CD14-positive monocyte (primary cell): ENCODE data around the gene SLC35F1. TPM values are rescaled to one million over a fixed set of nuclear protein-coding genes. Genes with fewer than 3 reads are reported as not detected.

Experiments
- DNase-seq, 3 donors: peaks; one replicate each; pipeline ENCODE4 v3.0.0-alpha.2; 2011 to 2022
- H2AFZ ChIP-seq: 2 replicates; pipeline ENCODE4 v1.6.0; 2012; ENCODE audit warnings: mild to moderate bottlenecking, low read depth, low read length, inconsistent platforms; ENCODE audit not compliant: insufficient read depth, poor library complexity, severe bottlenecking
- H3K27ac ChIP-seq, 2 donors: 1 replicate in 1 of 2; 2 replicates in 1 of 2; pipeline ENCODE4 v1.5.1; 2012 to 2013; ENCODE audit warnings: low read length in 2 of 2, control low read depth in 1 of 2, inconsistent platforms in 1 of 2, low read depth in 1 of 2, mild to moderate bottlenecking in 1 of 2
- H3K27me3 ChIP-seq, 2 donors: one replicate each; pipeline versions ENCODE4 v1.6.0 to v1.6.1; 2011 to 2013; ENCODE audit warnings: low read length in 2 of 2; ENCODE audit not compliant: control insufficient read depth in 2 of 2, insufficient read depth in 2 of 2
- H3K36me3 ChIP-seq, 2 donors: replicated peaks in 1 of 2; 1 replicate in 1 of 2; 2 replicates in 1 of 2; pipeline versions ENCODE4 v1.5.1 to v1.6.1; 2012 to 2013; ENCODE audit warnings: low read length in 2 of 2, control low read depth in 1 of 2, inconsistent platforms in 1 of 2, mild to moderate bottlenecking in 1 of 2; ENCODE audit not compliant: insufficient read depth in 2 of 2, control insufficient read depth in 1 of 2
- H3K4me1 ChIP-seq, 2 donors: 1 replicate in 1 of 2; 2 replicates in 1 of 2; pipeline versions ENCODE4 v1.5.1 to v1.6.1; 2012 to 2013; ENCODE audit warnings: low read length in 2 of 2, control low read depth in 1 of 2, inconsistent platforms in 1 of 2, mild to moderate bottlenecking in 1 of 2, moderate library complexity in 1 of 2; ENCODE audit not compliant: insufficient read depth in 2 of 2, control insufficient read depth in 1 of 2
- H3K4me2 ChIP-seq: replicated peaks from 2 replicates; pipeline ENCODE3; 2012; ENCODE audit warnings: low read length, moderate library complexity, mild to moderate bottlenecking; ENCODE audit not compliant: poor library complexity, severe bottlenecking; ENCODE audit errors: extremely low read depth
- H3K4me3 ChIP-seq, 3 experiments: fragments of 200-600 bp in 1 of 3; sonication (generic) in 1 of 3; replicated peaks in 1 of 3; 1 replicate in 2 of 3; 2 replicates in 1 of 3; pipeline ENCODE4 v1.5.1; 2011 to 2013; ENCODE audit warnings: low read length in 3 of 3, mild to moderate bottlenecking in 3 of 3, control low read depth in 2 of 3, low read depth in 2 of 3, inconsistent platforms in 1 of 3, moderate library complexity in 1 of 3
- H3K79me2 ChIP-seq: 2 replicates; pipeline ENCODE4 v1.6.0; 2012; ENCODE audit warnings: mild to moderate bottlenecking, control low read depth, inconsistent platforms, low read length, moderate library complexity; ENCODE audit not compliant: insufficient read depth
- H3K9ac ChIP-seq: 2 replicates; pipeline ENCODE4 v1.6.0; 2017; ENCODE audit warnings: low read length, mild to moderate bottlenecking; ENCODE audit not compliant: insufficient read depth, poor library complexity, severe bottlenecking
- H3K9me3 ChIP-seq, 2 donors: replicated peaks in 1 of 2; 1 replicate in 1 of 2; 2 replicates in 1 of 2; pipeline versions ENCODE4 v1.5.1 to v1.6.1; 2012 to 2013; ENCODE audit warnings: low read length in 2 of 2, control low read depth in 1 of 2; ENCODE audit not compliant: control insufficient read depth in 1 of 2, insufficient read depth in 1 of 2
- H4K20me1 ChIP-seq: 2 replicates; pipeline ENCODE4 v1.6.0; 2012; ENCODE audit warnings: mild to moderate bottlenecking, low read length, control low read depth, moderate library complexity; ENCODE audit not compliant: insufficient read depth
- H3K27ac Mint-ChIP-seq, 7 donors: one replicate each; pipeline ENCODE4 v1.8.0; 2020; ENCODE audit warnings: mild to moderate bottlenecking in 7 of 7, mixed read lengths in 7 of 7, moderate library complexity in 6 of 7, inconsistent platforms in 2 of 7
- H3K27me3 Mint-ChIP-seq, 3 donors: one replicate each; pipeline ENCODE4 v1.8.0; 2021 to 2022; ENCODE audit warnings: low read depth in 3 of 3, mild to moderate bottlenecking in 3 of 3, mixed read lengths in 3 of 3, moderate library complexity in 3 of 3, inconsistent platforms in 1 of 3
- H3K36me3 Mint-ChIP-seq, 2 donors: one replicate each; pipeline ENCODE4 v1.8.0; 2020; ENCODE audit warnings: mixed read lengths in 2 of 2, inconsistent platforms in 1 of 2, mild to moderate bottlenecking in 1 of 2
- H3K4me1 Mint-ChIP-seq: one replicate; pipeline ENCODE4 v1.8.0; 2020; ENCODE audit warnings: mild to moderate bottlenecking, mixed read lengths
- H3K4me3 Mint-ChIP-seq, 2 donors: one replicate each; pipeline ENCODE4 v1.8.0; 2020; ENCODE audit warnings: mild to moderate bottlenecking in 2 of 2, mixed read lengths in 2 of 2, moderate library complexity in 1 of 2
- H3K9me3 Mint-ChIP-seq, 7 donors: one replicate each; pipeline ENCODE4 v1.8.0; 2020 to 2022; ENCODE audit warnings: mixed read lengths in 7 of 7, mild to moderate bottlenecking in 6 of 7, moderate library complexity in 6 of 7, inconsistent platforms in 2 of 7
- CTCF ChIP-seq: fragments of 200-600 bp; IDR thresholded peaks from one replicate; pipeline ENCODE4 v1.8.0; 2022; ENCODE audit warnings: antibody characterized with exemption, mild to moderate bottlenecking
- WGBS: methylation state at CpG from one replicate; pipeline ENCODE4 v1.1.5; 2013; ENCODE audit warnings: missing lambda C conversion rate; ENCODE audit not compliant: insufficient coverage; 5-methylcytosine and 5-hydroxymethylcytosine counted together
- intact Hi-C, 2 donors: fragments of 100-400 bp; cut with micrococcal nuclease; formaldehyde crosslinking; loops; one replicate each; pipeline versions ENCODE4 v1.15.0 to v1.15.1; 2023
- polyA plus RNA-seq, 3 donors: library from polyadenylated mRNA; depleted of rRNA in 1 of 3; unstranded in 2 of 3; stranded (reverse) in 1 of 3; fragments of 300-500 nt in 2 of 3; fragments of >200 nt in 1 of 3; fragmentation: Illumina TruSeq in 2 of 3; gene quantifications; 1 replicate in 2 of 3; 2 replicates in 1 of 3; pipeline ENCODE4 v1.2.3, GENCODE V29; 2012 to 2021

Gene SLC35F1
- polyA plus RNA-seq, 3 donors: not detected

GRCh38 chr6:118146584-118146983 is 239.5 kb downstream of the SLC35F1 start:
- intact Hi-C loops: no loop called here
- DNase-seq: no peak
- Histone ChIP-seq H3K79me2 (no peaks in the 10 kb centered on the region), H3K4me3 (no peak overlapping the region), H2AFZ (no peak overlapping the region), H3K9me3 (no peaks in the 10 kb centered on the region), H3K27ac (no peak overlapping the region), H4K20me1 (no peaks in the 10 kb centered on the region), H3K27me3 (no peaks in the 10 kb centered on the region), H3K36me3 (no peaks in the 10 kb centered on the region), H3K4me1 (no peaks in the 10 kb centered on the region), H3K9ac (no peak overlapping the region), H3K4me2 (no peak overlapping the region)
- Mint-ChIP-seq H3K4me3 (no peak overlapping the region), H3K4me1 (no peaks in the 10 kb centered on the region), H3K36me3 (no peaks in the 10 kb centered on the region), H3K27ac (no peak overlapping the region), H3K27me3 (no peaks in the 10 kb centered on the region), H3K9me3 (peaks cover 0 to 2% (median 0%) of the 10 kb centered on the region in 7 donors)
- no peak for TF ChIP-seq CTCF
- WGBS: no CpG with 5 or more reads among the region's 1 CpG

- Histone ChIP-seq H3K4me3 (no peak overlapping the region), H3K27me3 (no peaks in the 10 kb centered on the region), H3K27ac (no peak overlapping the region), H2AFZ (no peak overlapping the region), H3K9me3 (no peaks in the 10 kb centered on the region), H3K4me1 (no peaks in the 10 kb centered on the region), H3K79me2 (no peaks in the 10 kb centered on the region), H3K4me2 (no peak overlapping the region), H4K20me1 (no peaks in the 10 kb centered on the region), H3K9ac (no peak overlapping the region), H3K36me3 (no peaks in the 10 kb centered on the region)
- Mint-ChIP-seq H3K27ac (no peak overlapping the region), H3K4me1 (no peaks in the 10 kb centered on the region), H3K36me3 (no peaks in the 10 kb centered on the region), H3K9me3 (peaks cover 0 to 2% (median 1%) of the 10 kb centered on the region in 7 donors), H3K27me3 (no peaks in the 10 kb centered on the region), H3K4me3 (no peak overlapping the region)
- intact Hi-C loops: no loop called here
- WGBS: 94% methylated on average over 3 of the region's 5 CpGs
- no peak for DNase-seq
- no peak for TF ChIP-seq CTCF
Observed at GRCh38 chr6:118147511-118147910, 240.4 kb downstream of the SLC35F1 start.
